HG03469 (cell line): ENCODE results near the gene CER1.

Experiments used
- ATAC-seq: cut with Tn5 transposase; IDR thresholded peaks from one replicate; pipeline ENCODE4 v1.9.1; 2021; ENCODE audit warnings: mild to moderate bottlenecking, moderate library complexity, moderate number of reproducible peaks; ENCODE audit not compliant: unreplicated experiment

CER1 gene

GRCh38 chr9:14670718-14671117 is 51.8 kb downstream of the CER1 start:
- no peak for ATAC-seq
